Ovary (tissue), 9 donors: Measurements from ENCODE around the gene ZNF664. TPM values are rescaled to one million over a fixed set of nuclear protein-coding genes. Genes with fewer than 3 reads are reported as not detected.

Experiments used
- DNase-seq, 5 donors: peaks; one replicate each; pipeline ENCODE4 v3.0.0-alpha.2; 2019 to 2020
- H3K27ac ChIP-seq, 2 donors: fragments of 200-600 bp; one replicate each; pipeline versions ENCODE4 v1.5.1 to v1.8.0; 2019 to 2022
- H3K27me3 ChIP-seq: fragments of 200-600 bp; one replicate; pipeline ENCODE4 v1.8.0; 2022
- H3K36me3 ChIP-seq: fragments of 200-600 bp; sonication (generic); one replicate; pipeline ENCODE4 v1.5.1; 2019
- H3K4me1 ChIP-seq: one replicate; pipeline ENCODE4 v1.8.1; 2013; ENCODE audit warnings: mild to moderate bottlenecking, moderate library complexity; ENCODE audit not compliant: insufficient read depth
- H3K4me3 ChIP-seq: fragments of 200-600 bp; sonication (generic); one replicate; pipeline ENCODE4 v1.5.1; 2017
- H3K9me3 ChIP-seq, 2 donors: fragments of 200-600 bp in 1 of 2; sonication (generic) in 1 of 2; one replicate each; pipeline versions ENCODE4 v1.5.1 to v1.8.1; 2013 to 2019; ENCODE audit warnings: mild to moderate bottlenecking in 1 of 2, moderate library complexity in 1 of 2
- CTCF ChIP-seq, 3 donors: fragments of 450-650 bp in 2 of 3; fragments of 200-600 bp in 1 of 3; IDR thresholded peaks; one replicate each; pipeline versions ENCODE4 v1.5.1 to v1.8.0; 2016 to 2022; ENCODE audit warnings: antibody characterized with exemption in 3 of 3, mild to moderate bottlenecking in 1 of 3
- EP300 ChIP-seq: sonication (generic); formaldehyde crosslinking; IDR thresholded peaks from one replicate; pipeline ENCODE4 v1.6.1; 2017; ENCODE audit warnings: antibody characterized with exemption
- POLR2A ChIP-seq: fragments of 450-650 bp; IDR thresholded peaks from one replicate; pipeline ENCODE4 v1.6.1; 2017; ENCODE audit warnings: antibody characterized with exemption, mild to moderate bottlenecking, moderate library complexity
- WGBS, 3 donors: extraction: QIAGEN DNeasy Blood & Tissue Kit in 1 of 3; methylation state at CpG; one replicate each; pipeline versions ENCODE4 v1.1.5 to v1.1.7; 2013 to 2017; 5-methylcytosine and 5-hydroxymethylcytosine counted together
- intact Hi-C, 4 donors: fragments of 100-400 bp; cut with DNase I; formaldehyde crosslinking; loops; one replicate each; pipeline versions ENCODE4 v1.11.0 to v1.15.1; 2022 to 2023
- polyA plus RNA-seq, 2 donors: library from polyadenylated mRNA; stranded (reverse); fragments of 200-250 nt in 1 of 2; fragments of 350-450 nt in 1 of 2; fragmentation: Illumina TruSeq in 1 of 2; extraction: RNeasy Lipid Tissue Mini Kit (QIAGEN cat#74804) in 1 of 2; gene quantifications; one replicate each; pipeline ENCODE4 v1.2.3, GENCODE V29; 2013 to 2014
- total RNA-seq, 7 donors: library from RNA; depleted of rRNA in 2 of 7; stranded (reverse); fragments of >200 nt in 2 of 7; fragmentation: NEBNext Ultra II Directional in 3 of 7; extraction: Animal tissue kit (Norgen Biotek cat#: 25700) in 3 of 7; gene quantifications; one replicate each; pipeline versions ENCODE4 v1.1.0 to v1.2.4, GENCODE V29; 2016 to 2023
- donor health status: DM: no; HTN: no; CAD: no; lungs with moderate emphysema.
- donor health status: DM: no; HTN: no; CAD: no.
- donor health status: Bipolar disorder and iron deficiency.
- donor health status: DM: yes; HTN: yes; CAD: no.
- donor health status: DM: no; HTN: no; CAD: no.
- donor health status: DM: yes; HTN: yes; CAD: no.

ZNF664 gene
- total and polyA plus RNA-seq, 9 donors, result 33.5 to 74.7 (median 58.6) TPM

GRCh38 chr12:123928897-123929296 lies 44.1 kb upstream of the ZNF664 start:
- DNase-seq, result no peak

GRCh38 chr12:123929946-123930583 lies 43.0 kb upstream of the ZNF664 start:
- no peaks in the 10 kb centered on the region for H3K9me3 ChIP-seq
- no peaks in the 10 kb centered on the region for H3K36me3 ChIP-seq
- no peak overlapping the region for H3K4me3 ChIP-seq
- H3K27me3 ChIP-seq, result no peaks in the 10 kb centered on the region
- no peak for TF ChIP-seq POLR2A
- no peak for TF ChIP-seq CTCF (IDR thresholded peaks at IDR 0.05)
- no peak for TF ChIP-seq EP300
- intact Hi-C loops, result no loop called here
- DNase-seq, result no peak
- H3K27ac ChIP-seq, result no peak overlapping the region
- WGBS, 3 donors, result 87 to 92% (median 91%) methylated on average over 9 of the region's 9 CpGs
- no peaks in the 10 kb centered on the region for H3K4me1 ChIP-seq

More at GRCh38 chr12:123928897-123929296, 44.1 kb upstream of the ZNF664 start:
- no peaks in the 10 kb centered on the region for H3K4me1 ChIP-seq
- no peak overlapping the region for H3K27ac ChIP-seq
- no peak for TF ChIP-seq POLR2A
- TF ChIP-seq EP300, result no peak
- intact Hi-C loops, result no loop called here
- H3K27me3 ChIP-seq, result no peaks in the 10 kb centered on the region
- H3K4me3 ChIP-seq, result no peak overlapping the region
- 84 to 92% (median 88%) methylated on average over 7 of the region's 7 CpGs for WGBS, 3 donors
- H3K36me3 ChIP-seq, result no peaks in the 10 kb centered on the region
- H3K9me3 ChIP-seq, result no peaks in the 10 kb centered on the region

- DNase-seq, result no peak
- 78 to 88% (median 86%) methylated on average over 14 of the region's 14 CpGs for WGBS, 3 donors
- no peak overlapping the region for H3K27ac ChIP-seq
- no peaks in the 10 kb centered on the region for H3K9me3 ChIP-seq
- H3K27me3 ChIP-seq, result no peaks in the 10 kb centered on the region
- intact Hi-C loops, result no loop called here
- H3K4me3 ChIP-seq, result no peak overlapping the region
- H3K36me3 ChIP-seq, result no peaks in the 10 kb centered on the region
- no peaks in the 10 kb centered on the region for H3K4me1 ChIP-seq
- TF ChIP-seq EP300 (no peak), POLR2A (no peak), CTCF (IDR thresholded peaks at IDR 0.05) (no peak)
These were observed 41.2 kb upstream of the ZNF664 start for GRCh38 chr12:123931686-123932321.

- TF ChIP-seq CTCF (IDR thresholded peaks at IDR 0.05), result no peak
- TF ChIP-seq POLR2A, result no peak
- no peak for TF ChIP-seq EP300
- Histone ChIP-seq H3K27ac (no peak overlapping the region), H3K36me3 (no peaks in the 10 kb centered on the region), H3K27me3 (no peaks in the 10 kb centered on the region), H3K4me1 (no peaks in the 10 kb centered on the region), H3K9me3 (no peaks in the 10 kb centered on the region), H3K4me3 (no peak overlapping the region)
- 93 to 94% (median 94%) methylated on average over 14 of the region's 14 CpGs for WGBS, 3 donors
- no peak for DNase-seq
- intact Hi-C loops, result no loop called here
These were observed 39.8 kb upstream of the ZNF664 start for GRCh38 chr12:123933214-123933613.

- no peaks in the 10 kb centered on the region for H3K36me3 ChIP-seq
- TF ChIP-seq EP300, result no peak
- no peak for TF ChIP-seq POLR2A
- no peak for TF ChIP-seq CTCF (IDR thresholded peaks at IDR 0.05)
- WGBS, 3 donors, result 82 to 87% (median 86%) methylated on average over 11 of the region's 11 CpGs
These were observed 38.9 kb upstream of the ZNF664 start for GRCh38 chr12:123934016-123934620.

More at GRCh38 chr12:123934016-123934620, 38.9 kb upstream of the ZNF664 start:
- no peaks in the 10 kb centered on the region for H3K4me1 ChIP-seq
- H3K27ac ChIP-seq, result no peak overlapping the region
- intact Hi-C loops, result no loop called here
- H3K4me3 ChIP-seq, result no peak overlapping the region
- DNase-seq, result no peak
- H3K27me3 ChIP-seq, result no peaks in the 10 kb centered on the region
- no peaks in the 10 kb centered on the region for H3K9me3 ChIP-seq
